ENCODE measurements around the gene CYP24A1.

DNA sequence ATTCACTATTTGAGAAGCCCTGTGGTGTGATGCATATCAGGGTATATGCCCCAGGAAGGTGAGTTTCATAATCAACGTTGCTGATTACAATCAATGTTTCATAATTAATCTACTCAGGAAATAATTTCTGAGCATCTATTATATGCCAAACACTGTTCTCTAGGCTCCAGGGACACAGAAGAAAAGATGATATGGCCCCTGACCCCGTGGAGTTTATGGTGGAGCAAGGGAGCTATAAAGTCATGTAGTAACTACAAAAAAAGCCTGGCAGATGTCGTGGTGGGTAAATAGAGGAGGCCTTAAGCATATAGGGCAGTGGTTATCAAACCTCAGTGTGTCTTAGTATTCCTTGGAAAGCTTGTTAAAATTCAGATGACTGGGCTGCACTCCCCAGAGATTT, 63.3 kb downstream of the CYP24A1 start:
- TF ChIP-seq CTCF (IDR thresholded peaks at IDR 0.05) (no peak), POLR2A (IDR thresholded peaks at IDR 0.05) (no peak), POLR2AphosphoS5 (IDR thresholded peaks at IDR 0.05) (no peak)
